Measurements from ENCODE around the gene RTKN. TPM values are rescaled to one million over a fixed set of nuclear protein-coding genes. Genes with fewer than 3 reads are reported as not detected.

Gene RTKN
- total and polyA plus RNA-seq, 2 of the 13 experiments (the other 11 are each of a cell fraction or from before 2014, with no cell fraction given): 159 to 166 TPM

DNA sequence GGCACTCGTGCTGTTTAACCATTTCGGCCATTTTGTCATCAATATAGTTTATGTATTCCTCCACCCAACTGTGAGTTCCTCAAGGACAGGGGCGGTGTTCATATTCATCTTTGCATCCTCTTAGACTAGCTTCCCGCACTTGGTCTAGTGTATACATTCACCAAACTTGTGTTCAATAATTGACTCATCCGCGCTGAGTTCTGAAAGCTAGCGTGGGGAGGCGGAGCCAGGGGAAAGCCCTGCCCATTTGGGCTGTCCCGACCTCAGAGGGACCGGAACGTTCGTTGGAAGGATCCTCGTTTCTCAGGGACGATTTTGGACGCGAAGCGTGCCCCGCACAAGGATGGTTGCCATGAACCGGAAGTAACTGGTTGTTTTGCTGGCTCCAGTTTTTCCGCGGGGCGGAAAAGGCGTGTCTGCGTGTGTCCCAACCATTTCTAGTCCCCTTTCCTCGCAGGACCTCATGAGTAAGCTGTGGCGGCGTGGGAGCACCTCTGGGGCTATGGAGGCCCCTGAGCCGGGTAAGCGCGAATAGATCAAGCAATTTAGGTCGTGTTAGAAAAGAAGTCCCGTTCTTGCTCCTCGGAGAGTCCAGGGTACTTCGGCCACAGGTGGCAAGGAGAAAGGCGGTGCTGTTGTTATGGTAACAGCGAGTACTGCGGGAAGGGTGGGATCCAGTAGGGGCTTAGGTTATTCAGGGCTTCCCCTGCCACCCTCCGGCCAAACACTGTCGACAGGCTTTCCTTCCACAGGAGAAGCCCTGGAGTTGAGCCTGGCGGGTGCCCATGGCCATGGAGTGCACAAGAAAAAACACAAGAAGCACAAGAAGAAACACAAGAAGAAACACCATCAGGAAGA, 13.1 kb upstream of the RTKN start, which contains the start of gene INO80B (continued):
- TF ChIP-seq SMC3 (IDR thresholded peaks at IDR 0.05; ENCODE audit: low read length) (peak; percentile 45), ZNF724P (CRISPR knock-in tag; IDR thresholded peaks at IDR 0.05; ENCODE audit: borderline replicate concordance) (peak; percentile 92), ZNF660 (CRISPR knock-in tag; IDR thresholded peaks at IDR 0.05; ENCODE audit: borderline replicate concordance, low read depth) (no peak), ZFAT (CRISPR knock-in tag; conservative IDR thresholded peaks at IDR 0.05) (no peak), TEAD2 (CRISPR knock-in tag; IDR thresholded peaks at IDR 0.05) (no peak), KLF15 (CRISPR knock-in tag; IDR thresholded peaks at IDR 0.05; ENCODE audit: borderline replicate concordance) (no peak; the same call in 1 of the 2 replicates), TAF15 (IDR thresholded peaks at IDR 0.05; ENCODE audit: low read depth, low read length, poor library complexity, severe bottlenecking) (no peak), CHD2 (IDR thresholded peaks at IDR 0.05; ENCODE audit: low read depth, low read length) (0 out of 2 replicates have a peak, but pooled peaks have one; percentile 60), CREB1 (IDR thresholded peaks at IDR 0.05) (peak; percentile 82), CREB1 (CRISPR knock-in tag; IDR thresholded peaks at IDR 0.05) (peak; percentile 95), SMAD9 (CRISPR knock-in tag; IDR thresholded peaks at IDR 0.05) (peak; percentile 36; the same call in 1 of the 2 replicates), PRPF4 (IDR thresholded peaks at IDR 0.05; ENCODE audit: low read depth, low read length, poor library complexity, severe bottlenecking) (peak; percentile 67), GATAD1 (CRISPR knock-in tag; IDR thresholded peaks at IDR 0.05) (peak; percentile 97), CC2D1A (CRISPR knock-in tag; IDR thresholded peaks at IDR 0.05) (0 out of 2 replicates have a peak, but pooled peaks have one; percentile 81), KAT7 (CRISPR knock-in tag; IDR thresholded peaks at IDR 0.05; ENCODE audit: borderline replicate concordance) (peak; percentile 92), HMG20B (CRISPR knock-in tag; conservative IDR thresholded peaks at IDR 0.05) (peak; percentile 43; the same call in 1 of the 2 replicates), POLR2A (IDR thresholded peaks at IDR 0.05; ENCODE audit: insufficient read depth in 1 of 2, low read depth in 2 of 2, low read length in 2 of 2) (peak in 1 of 2 experiments; percentile 51; a peak in 1 of 4 replicates), DNMT3B (CRISPR knock-in tag; conservative IDR thresholded peaks at IDR 0.05) (peak; percentile 91), KAT8 (CRISPR knock-in tag; IDR thresholded peaks at IDR 0.05) (peak; percentile 99), KDM4B (CRISPR knock-in tag; IDR thresholded peaks at IDR 0.05) (peak; percentile 96)
- TF ChIP-seq, protein P1, sequence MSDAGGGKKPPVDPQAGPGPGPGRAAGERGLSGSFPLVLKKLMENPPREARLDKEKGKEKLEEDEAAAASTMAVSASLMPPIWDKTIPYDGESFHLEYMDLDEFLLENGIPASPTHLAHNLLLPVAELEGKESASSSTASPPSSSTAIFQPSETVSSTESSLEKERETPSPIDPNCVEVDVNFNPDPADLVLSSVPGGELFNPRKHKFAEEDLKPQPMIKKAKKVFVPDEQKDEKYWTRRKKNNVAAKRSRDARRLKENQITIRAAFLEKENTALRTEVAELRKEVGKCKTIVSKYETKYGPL (CRISPR knock-in tag; IDR thresholded peaks at IDR 0.05): no peak
- TF ChIP-seq, protein P2, sequence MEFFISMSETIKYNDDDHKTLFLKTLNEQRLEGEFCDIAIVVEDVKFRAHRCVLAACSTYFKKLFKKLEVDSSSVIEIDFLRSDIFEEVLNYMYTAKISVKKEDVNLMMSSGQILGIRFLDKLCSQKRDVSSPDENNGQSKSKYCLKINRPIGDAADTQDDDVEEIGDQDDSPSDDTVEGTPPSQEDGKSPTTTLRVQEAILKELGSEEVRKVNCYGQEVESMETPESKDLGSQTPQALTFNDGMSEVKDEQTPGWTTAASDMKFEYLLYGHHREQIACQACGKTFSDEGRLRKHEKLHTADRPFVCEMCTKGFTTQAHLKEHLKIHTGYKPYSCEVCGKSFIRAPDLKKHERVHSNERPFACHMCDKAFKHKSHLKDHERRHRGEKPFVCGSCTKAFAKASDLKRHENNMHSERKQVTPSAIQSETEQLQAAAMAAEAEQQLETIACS (CRISPR knock-in tag; IDR thresholded peaks at IDR 0.05): no peak
- TF ChIP-seq, protein P3, sequence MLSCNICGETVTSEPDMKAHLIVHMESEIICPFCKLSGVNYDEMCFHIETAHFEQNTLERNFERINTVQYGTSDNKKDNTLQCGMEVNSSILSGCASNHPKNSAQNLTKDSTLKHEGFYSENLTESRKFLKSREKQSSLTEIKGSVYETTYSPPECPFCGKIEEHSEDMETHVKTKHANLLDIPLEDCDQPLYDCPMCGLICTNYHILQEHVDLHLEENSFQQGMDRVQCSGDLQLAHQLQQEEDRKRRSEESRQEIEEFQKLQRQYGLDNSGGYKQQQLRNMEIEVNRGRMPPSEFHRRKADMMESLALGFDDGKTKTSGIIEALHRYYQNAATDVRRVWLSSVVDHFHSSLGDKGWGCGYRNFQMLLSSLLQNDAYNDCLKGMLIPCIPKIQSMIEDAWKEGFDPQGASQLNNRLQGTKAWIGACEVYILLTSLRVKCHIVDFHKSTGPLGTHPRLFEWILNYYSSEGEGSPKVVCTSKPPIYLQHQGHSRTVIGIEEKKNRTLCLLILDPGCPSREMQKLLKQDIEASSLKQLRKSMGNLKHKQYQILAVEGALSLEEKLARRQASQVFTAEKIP (CRISPR knock-in tag; IDR thresholded peaks at IDR 0.05; ENCODE audit: borderline replicate concordance): no peak
- TF ChIP-seq, protein P4, sequence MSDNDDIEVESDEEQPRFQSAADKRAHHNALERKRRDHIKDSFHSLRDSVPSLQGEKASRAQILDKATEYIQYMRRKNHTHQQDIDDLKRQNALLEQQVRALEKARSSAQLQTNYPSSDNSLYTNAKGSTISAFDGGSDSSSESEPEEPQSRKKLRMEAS (IDR thresholded peaks at IDR 0.05): peak; percentile 94
